Activated CD8-positive, alpha-beta memory T cell treated with anti-CD3 and anti-CD28 coated beads for 1 hour (primary cell): Measurements from ENCODE around the gene RNF114.

Experiments used
- DNase-seq, 2 donors: peaks; one replicate each; pipeline ENCODE4 v3.0.0-alpha.2; 2020; ENCODE audit warnings: low read depth in 1 of 2; ENCODE audit errors: extremely low read depth in 1 of 2

RNF114 gene

DNA sequence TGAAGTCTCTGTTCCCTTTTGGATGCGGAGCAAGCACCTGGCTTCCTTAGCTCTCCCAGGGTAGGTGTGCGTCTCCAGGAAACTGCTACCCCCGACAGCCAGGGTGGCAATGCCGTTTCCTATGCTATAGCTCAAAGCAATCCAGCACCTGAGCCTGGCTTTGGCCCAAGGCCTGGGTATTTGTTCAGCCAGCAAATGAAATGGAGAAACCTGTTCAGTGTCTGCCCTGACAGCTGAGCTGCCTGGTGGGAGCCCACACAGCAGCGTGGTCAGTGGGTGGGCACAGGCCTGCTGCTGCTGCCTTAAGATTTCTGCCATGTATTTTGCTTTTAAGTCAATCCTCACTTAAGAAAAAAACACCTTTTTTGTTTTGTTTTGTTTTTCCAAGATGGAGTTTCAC, 34.6 kb upstream of the RNF114 start:
- no peak for DNase-seq

DNA sequence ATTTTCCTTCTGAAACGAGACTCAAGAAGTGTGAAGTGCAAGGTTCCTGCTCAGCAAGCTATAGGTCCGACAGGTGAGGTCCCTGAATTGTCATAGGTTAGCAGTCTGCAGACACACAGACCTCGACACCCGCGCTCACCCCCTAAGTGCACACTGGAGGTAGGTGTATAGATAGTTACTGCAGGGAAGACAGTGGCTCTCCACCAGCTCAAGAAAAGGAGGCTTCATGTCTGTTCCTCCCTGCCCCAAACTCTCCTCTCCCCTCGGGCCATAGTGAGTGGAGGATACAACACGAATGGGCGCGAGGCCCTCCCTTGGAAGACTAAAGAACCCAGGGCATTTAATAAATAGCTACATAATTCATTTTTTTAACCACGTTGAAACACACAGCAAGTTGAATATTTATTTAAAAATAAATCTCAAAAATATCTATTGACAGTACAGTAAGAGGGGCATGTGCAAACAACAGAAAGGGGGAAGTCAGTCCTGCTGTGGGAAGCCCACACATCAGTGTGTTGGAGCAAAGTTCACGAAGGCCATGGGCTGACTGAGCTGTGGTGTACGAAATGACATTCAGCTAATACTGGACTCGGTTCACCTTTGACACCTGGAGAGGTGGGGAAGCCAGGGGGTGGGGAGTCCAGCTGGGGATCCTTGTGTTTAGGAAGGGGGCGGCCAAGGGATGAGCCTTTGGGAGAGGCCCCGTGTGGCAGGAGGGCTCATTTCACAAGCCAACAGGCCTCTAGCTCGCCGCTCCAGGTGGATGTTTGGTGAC, 31.6 kb upstream of the RNF114 start:
- DNase-seq = no peak

DNA sequence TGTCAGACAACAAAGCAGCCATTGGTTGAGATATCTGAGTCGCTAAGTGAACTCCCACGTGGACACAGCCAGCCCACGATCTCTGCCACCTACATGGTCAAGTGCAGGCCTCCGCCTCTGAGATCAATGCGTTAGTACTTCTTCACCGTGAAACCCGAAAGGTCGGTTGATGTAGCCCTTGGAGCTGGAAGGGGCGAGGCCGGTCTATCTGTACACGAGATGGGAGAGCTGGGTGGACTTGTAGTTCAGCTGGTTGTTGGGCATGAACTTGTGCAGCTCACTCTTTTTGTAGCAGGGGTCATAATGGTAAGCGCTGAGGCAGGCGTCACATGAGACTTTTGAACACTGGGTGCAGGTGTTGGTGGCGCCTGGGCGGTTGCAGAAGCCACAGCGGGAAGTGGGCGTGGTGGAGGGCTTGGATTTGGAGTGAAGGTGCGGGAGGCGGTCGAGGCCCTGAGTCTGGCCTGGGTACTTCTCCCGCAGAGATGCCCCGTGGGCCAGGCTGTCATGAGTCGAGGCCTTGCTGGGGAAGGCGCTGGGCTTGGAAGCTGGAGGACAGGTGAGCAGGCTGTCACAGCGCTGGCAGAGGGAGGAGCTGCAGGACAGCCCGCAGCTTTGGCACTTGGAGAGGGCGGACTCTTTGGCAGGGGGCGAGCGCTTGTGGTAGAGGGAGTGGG, 30.6 kb upstream of the RNF114 start:
- DNase-seq = no peak

DNA sequence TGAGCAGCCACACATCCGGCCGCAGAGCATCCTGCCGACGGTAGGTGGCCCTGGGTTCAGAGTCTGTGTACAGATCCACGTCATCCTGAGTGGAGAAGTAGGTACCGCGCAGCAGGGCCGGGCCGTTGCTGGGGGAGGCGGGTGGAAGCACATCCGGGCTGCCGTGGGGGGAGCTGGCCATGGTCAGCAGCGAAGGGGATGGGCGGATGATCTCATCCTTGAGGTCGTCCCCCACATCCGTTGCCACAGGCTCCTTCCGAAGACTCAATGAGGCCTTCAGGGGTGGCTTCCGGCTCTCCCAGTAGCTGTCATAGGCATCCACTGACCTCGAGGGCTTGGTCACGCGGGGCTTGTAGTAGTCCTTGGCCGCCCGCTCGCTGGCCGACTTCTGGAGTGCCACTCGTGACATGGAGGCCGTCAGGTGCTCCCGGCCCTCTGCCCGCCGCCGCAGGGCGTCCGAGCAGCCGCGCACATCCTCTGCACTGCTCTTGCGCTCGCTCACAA, 30.0 kb upstream of the RNF114 start:
- DNase-seq = no peak

DNA sequence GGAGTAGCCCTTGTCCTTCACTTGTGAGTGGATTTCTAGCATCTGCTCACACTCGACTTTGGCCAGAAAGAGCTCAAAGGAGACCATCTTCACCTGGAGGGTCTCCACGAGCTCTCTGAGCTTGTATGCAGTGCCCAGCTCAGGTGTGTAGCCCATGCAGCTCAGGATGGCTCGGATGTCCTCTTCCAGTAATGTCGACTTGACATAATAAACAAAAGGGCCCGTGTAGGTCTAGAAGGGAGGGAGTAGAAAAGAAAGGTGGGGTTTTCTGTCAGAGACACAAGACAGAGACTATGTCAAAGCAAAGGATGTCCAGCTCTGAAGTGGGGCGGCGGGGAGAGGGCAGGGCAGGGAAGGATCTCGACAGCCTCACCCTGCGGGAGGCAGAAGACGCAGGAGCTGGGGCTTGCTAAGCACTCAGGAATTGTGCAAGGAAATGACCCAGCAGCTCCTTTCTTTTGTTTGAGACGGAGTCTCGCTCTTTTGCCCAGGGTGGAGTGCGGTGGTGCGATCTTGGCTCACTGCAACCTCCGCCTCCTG, 29.5 kb upstream of the RNF114 start:
- no peak for DNase-seq

DNA sequence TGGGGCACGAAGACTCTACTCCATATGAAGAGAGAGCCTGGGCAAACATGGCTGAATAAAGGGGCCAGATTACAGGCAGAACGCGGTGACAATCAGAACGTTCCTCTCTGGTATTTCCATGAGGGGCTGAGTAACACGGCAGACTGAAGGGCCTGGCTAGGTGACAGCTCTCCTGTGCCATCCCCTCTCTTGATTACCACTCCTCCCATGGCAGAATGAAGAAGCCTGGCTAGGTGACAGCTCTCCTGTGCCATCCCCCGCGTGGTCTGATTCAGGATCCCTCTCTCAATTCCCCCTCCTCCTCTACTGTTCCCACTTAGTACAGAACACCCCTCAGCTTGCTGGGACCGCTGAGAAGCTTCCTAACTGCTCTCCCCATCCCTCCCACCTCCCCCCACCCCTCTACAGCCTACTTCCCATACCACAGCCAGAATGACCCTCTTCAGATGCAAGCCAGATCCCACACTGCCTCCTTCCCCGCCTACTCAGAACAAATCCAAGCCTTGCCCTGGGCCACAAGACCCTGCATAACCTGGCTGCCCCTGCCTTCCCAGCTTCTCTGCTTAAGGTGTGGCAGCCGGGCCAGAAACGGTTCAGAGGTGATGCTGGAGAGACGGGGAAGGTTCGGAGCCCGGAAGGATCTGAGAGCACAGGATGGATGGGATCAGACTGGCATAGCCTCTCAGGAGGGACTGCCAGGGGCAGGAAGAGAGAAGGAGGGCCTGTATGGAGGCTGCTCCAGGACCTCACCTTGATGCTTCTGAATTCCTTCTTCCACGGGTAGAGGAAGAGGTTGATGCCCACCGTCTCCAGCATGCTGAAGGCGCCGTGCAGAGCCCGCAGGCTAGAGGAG, 28.6 kb upstream of the RNF114 start:
- no peak for DNase-seq

DNA sequence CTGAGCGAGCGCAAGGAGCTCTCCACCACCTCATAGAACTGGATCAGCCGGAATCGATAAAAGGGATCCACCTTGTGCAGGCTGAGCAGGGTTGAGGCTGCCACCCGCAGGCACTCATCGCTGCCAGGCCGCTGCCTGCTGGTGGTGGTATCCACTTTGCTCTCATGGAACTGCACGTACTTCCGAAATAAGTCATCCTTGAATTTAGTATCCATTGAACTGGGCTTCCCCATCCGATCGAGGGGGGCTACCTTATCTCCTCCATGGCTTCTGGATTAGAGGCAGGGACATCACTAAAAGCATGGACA, 28.0 kb upstream of the RNF114 start:
- DNase-seq = no peak

DNA sequence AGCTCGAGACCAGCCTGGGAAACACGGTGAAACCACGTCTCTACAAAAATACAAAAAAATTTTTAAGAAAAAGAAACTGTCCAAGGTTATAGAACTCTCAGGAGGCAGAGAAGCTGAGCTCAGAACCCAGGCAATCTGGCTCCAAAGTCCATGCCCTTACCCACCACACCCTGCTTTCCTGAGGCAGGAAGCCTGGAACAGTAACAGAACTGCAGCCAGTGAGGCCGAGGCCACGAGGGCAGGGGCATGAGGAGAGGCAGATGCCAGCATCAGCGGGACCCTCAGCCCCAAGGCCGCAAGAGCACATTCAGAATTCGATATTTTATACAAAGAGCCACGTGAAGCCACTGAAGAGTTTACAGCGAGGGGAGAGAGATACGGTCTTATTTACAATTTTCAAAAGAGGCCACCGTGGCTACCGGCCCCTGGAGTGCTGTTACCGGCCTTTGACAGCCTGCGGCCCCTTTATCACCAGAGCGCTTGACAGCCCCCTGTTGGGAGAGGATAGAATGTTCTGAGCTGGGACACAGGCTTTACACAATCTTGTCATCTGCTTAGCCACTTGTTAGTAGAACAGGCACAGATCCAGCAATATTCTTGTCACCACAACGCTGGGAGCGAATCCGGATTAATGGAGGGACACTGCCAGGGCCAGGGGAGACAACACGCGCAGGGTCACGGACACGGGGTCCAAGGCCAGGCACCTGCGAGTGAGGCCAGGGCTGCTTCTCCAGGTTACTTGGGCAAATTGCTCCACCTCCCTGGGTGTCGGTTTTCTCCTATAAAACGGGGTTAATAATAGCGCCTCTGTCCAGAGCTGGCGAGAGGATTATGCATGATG, 26.5 kb upstream of the RNF114 start:
- no peak for DNase-seq

DNA sequence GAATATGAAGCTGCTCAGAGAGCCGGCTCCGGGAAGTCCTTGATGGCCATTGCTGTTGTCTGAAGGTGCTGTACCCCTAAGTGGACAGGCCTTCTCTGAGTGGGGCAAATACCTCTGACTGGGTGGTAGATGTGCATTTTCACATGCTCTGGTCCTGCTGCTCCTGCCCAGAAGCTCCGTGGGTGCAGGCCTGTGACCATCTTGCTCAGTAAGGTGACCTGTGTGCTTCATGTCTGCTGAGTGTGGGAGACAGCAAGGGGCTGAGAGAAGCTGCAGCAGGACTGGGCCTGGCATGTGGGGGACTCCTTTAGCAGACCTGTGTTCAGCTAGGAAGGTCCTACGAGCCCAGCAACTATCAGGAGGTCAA, 25.9 kb upstream of the RNF114 start:
- no peak for DNase-seq

DNA sequence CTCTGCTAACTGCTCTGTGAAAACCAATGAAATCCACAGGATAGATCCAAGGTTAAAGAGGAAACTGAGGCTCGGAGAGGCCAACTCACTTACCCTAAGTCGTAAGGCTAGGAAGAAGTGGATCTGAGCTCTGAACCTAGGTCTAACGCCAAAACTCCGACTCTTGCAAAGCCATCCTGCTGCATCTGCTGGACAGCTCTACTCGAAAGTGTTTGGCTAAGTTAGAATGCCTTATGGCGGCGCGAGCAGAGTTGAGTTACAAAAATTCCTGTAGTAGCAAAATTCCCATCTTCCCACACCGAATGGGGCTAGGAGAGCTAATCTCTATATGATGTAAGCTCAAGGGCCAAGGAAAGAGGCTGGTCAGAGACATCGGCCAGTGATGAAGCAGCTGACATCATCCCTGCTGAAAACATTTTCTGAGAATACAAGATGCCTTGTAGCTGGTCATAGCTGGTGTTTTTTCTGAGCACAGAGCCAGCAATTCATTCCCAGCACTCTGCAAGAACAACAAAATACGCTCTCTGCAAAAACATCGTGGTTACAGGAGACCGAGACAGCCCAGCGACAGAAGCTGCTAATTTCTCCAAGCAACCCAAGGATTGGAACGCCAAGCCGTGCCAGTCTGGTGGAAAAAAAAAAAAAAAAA, 22.7 kb upstream of the RNF114 start:
- no peak for DNase-seq

DNA sequence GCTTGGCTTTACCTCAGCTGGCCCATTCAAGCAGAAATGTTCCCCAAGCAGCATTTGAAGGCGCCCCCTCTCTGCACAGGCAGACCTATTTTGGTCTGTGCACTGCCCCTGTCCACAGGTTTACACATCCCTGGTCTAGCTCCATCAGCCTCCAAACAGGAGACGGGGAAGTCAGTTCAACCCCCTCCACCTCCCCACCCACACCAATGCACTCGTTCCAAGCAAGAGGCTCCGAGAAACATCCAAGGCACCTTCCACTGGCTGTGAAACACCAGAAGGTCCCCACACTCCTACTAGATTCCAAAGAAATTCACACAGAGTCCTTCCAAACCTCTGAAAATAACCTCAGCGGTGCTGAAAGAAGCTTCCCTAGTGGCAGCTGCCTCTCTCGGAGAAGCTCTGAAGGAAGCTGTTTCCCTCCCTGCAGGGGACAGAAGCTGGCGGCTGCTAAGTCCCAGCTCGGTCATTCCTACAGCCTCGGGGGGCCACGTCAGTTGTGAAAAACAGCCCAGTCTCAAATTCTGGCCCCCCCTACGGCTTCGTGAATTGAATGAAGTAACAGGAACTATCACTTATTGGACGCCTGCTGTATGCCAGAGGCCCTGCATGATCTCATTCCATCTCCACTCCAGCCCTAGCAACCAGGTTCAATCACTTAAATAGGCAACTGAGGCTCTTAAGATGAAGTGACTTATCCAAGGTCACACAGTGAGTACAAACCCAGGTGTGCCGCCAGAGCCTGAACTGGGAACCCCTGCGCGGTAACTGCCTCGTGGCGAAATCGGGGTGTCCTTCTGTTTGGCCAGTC, 21.7 kb upstream of the RNF114 start:
- DNase-seq = no peak

DNA sequence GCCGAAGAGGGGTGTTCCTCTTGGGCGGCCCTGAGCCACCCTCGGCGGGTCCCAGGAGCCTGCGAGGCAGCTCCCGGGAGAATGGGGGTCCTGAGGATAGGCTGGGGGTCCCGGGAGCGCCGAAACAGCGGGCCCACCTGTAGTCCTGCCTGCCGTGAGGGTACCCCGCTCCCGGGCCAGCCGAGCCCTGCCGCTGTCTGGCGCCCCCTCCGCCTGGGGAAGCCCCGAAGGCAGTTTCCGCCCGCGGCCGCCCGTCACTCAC, 21.1 kb upstream of the RNF114 start:
- DNase-seq = peak in 1 of 2 donors; percentile 22

DNA sequence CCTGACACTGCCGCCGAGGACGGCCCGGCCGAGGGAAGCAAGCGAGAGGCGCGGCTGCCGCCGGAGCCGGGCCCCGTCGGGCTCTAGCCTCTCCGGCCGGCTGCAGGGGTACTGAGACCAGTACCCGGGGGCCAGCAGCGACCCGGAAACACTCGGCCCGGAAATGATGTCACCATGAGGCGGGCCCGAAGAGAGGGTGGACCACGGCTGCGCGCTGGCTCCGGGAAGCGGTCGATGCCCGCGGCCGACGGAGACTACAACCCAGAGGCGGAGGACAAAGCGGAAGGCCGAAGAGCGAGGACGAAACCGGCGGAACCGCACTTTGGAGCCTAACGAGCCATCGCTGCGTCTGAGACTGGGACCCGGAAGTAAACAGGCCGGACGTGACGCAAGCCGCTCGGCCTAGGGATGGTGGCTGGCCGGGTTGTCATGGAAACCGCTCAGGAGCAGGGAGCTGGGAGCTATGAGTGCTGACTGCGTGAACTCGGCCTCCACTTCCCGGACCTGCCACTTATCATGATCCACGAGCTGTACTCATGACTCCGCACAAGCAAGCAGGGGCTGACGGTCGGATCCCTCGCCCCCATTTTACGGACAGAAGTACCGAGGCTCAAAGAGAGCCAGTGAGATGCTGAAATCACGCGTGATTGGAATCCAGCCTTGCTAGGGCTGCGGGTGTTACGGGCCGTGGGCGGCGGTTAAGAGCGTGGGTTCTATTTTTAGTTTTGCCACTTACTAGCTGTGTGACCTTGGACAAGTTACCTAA, 20.6 kb upstream of the RNF114 start, which contains the start of gene SPATA2:
TSS of gene SPATA2 (minus strand) at position 150 of the 766 bp plus-strand sequence. CDS start 7,039 bp downstream, outside the sequence.
- DNase-seq = peak; percentile 90 to 93

DNA sequence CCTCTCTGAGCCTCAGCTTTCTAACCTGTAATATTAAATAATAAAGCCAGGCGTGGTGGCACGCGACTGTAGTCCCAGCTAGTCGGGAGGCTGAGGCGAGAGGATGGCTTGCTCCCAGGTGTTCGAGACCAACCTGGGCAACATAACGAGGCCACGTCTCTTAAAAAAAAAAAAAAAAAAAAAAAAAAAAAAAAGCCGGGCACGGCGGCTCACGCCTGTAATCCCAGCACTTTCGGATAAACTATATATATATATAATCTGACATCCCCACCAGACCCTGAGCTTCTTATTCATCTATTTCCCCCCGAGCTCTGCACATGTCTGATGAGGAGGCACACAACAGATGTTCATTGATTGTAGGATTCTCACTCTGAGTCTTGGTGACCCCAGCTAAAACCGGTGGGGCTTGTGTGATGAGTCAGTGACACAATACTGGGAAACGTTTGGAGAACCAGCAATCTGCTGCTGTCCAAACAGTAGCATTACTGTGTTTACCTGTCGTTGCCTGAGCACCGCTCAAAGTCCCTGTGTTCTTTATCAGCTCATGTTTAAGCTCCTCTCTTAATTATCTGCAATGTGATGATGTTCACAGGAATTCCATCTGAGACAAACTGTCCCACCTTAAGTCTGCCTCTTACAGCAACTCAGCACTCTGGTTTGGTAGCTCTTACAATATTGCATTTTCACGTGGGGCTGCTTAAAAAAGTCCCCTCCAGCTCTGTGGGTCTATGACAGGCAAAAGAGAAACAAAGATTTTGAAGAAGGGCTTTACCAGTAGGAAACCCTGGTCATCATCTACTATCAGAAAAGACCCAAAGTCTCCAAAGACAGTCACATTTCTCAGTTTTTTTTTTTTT, 19.8 kb upstream of the RNF114 start:
- no peak for DNase-seq

DNA sequence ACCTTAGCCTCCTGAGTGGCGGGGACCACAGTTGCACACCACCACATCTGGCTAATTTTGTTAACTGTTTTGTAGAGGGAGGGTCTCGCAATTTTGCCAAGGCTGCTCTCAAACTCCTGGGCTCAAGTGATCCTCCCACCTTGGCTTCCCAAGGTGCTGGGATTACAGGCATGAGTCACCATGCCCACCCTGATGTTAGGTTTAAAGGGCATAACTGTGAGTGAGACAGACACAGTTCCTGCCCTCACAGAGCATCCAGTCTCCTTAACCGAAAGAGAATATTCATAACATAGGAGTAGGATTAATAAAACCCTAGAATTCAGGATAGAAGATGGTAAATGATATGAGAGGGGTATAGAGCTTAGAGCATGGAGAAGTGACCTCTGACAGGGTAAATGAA, 17.8 kb upstream of the RNF114 start:
- no peak for DNase-seq

DNA sequence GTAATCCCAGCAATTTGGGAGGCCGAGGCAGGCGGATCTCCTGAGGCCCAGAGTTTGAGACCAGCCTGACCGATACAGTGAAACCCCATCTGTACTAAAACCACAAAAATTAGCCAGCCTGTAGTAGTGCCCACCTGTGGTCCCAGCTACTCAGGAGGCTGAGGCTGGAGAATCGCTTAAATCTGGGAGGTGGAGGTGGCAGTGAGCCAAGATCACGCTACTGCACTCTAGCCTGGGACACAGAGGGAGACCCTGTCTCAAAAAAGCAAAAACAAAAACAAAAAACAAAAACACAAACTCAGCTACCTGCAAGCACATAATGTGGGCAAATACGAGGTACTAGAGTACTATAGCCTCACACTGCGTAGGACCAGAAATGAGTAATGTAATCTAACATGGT, 17.2 kb upstream of the RNF114 start:
- no peak for DNase-seq

DNA sequence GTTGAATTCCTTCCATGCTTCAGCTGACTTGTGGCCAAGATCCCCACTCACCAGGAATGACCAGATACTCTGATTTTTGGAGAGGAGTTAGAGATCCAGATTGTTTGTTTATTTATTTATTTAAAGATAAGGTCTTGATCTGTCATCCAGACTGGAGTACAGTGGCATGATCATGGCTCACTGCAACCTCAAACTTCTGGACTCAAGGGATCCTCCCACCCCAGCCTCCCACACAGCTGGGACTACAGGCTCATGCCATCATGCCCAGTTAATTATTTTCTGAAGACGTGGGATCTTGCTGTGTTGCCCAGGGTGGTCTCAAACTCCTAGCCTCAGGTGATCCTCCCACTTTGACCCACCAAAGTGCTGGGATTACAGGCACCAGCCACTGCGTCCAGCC, 16.7 kb upstream of the RNF114 start:
- no peak for DNase-seq

DNA sequence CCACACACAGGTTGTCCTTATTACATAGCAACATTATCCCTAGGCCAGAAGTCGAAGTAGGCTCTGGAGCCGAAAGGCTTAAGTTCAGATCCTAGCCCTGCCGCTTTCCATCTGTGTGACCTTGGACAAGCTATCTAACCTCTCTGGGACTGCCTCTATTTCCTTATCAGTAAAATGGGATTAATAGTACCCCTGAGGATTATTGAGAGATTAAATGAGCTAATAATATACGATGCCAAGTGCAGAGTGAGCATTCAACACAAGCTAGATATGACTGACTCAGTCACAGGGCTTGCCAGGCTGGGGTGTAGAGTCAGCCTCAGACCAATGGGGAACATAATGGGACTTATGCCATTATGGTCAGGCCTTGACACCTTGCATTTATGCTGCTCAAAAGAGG, 11.9 kb upstream of the RNF114 start:
- DNase-seq = no peak
